Activated CD4-positive, CD25-positive, alpha-beta regulatory T cell treated with anti-CD3 and anti-CD28 coated beads, Interleukin-2, amount 50 U/mL, for 16 hours (primary cell): ENCODE measurements around the gene DCTN2.
"Not testable (repeated sequence)": the region's sequence is repeated elsewhere in the genome, so short reads cannot be mapped to it uniquely, and the experiment has no call there.

Experiments used
- DNase-seq: peaks from one replicate; pipeline ENCODE4 v3.0.0-alpha.2; 2020; ENCODE audit warnings: low read depth, low spot score

The DCTN2 gene

DNA sequence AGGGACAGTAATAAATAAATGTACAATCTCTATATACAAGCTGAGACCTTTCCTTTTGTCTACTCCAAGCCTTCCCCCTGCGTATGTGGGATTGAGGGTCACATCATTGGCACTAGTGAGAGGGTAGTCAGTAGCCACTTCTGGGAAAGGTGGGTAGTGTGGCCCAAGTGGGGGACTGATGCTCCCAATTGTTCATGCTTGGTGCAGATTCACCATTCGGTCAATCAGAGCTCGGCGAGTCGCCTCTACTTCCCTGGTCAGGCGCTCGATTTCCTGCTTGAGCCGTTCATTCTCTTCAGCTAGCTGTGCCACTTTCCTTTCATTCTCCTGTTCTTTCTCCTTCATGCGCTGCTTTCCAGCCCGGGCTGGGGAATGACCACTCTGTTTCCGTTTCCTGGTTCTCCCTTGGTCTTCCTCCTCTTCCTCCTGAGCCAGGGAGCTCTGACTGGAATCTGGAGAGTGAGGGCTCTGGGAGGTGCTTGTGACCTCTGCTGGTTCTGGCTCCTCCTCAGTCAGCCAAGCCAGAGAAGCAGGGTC lies 30.3 kb downstream of the DCTN2 start:
- DNase-seq = no peak

DNA sequence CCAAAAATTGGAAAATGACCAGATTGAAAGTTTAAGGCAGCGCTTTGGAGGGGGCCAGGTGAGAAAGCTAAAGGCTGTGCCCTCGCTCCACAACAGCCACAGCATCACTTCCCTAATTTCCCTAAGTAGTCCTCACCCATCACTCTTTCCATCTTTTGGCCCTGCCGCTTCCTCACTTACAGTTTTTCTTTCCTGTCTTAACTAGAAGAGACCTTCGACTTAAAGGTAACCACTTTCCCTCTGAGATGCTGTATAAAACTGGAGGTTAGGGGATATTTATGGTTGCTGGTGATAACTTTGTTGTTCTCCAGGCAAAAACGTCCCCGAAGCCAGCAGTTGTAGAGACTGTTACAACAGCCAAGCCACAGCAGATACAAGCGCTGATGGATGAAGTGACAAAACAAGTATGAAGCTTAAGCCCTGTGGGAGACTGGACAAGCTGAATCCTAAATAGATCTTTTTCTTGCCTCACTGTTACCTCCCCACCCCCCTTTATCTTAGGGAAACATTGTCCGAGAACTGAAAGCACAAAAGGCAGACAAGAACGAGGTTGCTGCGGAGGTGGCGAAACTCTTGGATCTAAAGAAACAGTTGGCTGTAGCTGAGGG lies 31.0 kb downstream of the DCTN2 start:
- no peak for DNase-seq

DNA sequence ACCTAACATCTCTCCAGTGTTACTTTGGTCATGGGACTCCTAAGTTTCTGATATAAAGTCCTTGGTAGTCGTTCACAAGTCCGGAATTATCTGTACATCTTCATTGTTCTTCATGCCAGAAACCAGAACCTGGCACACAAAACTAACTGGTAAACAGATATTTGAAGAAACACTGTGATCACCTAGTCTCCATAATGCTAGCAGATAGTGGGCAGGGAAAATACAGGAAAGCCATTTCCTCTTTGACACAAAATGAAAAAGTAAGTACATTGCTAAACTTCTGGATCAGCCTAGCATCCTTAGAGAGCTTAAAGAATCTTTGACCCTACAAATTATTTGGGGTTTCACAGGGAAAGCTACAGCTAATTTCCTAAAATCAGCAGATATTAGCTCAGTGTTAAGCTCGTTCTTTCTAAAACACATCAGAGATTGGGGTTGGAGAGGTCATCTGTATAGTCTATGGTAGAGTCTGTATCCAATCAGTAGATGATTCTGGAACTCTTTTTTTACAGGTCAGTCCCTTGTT lies 31.5 kb downstream of the DCTN2 start:
- no peak for DNase-seq

DNA sequence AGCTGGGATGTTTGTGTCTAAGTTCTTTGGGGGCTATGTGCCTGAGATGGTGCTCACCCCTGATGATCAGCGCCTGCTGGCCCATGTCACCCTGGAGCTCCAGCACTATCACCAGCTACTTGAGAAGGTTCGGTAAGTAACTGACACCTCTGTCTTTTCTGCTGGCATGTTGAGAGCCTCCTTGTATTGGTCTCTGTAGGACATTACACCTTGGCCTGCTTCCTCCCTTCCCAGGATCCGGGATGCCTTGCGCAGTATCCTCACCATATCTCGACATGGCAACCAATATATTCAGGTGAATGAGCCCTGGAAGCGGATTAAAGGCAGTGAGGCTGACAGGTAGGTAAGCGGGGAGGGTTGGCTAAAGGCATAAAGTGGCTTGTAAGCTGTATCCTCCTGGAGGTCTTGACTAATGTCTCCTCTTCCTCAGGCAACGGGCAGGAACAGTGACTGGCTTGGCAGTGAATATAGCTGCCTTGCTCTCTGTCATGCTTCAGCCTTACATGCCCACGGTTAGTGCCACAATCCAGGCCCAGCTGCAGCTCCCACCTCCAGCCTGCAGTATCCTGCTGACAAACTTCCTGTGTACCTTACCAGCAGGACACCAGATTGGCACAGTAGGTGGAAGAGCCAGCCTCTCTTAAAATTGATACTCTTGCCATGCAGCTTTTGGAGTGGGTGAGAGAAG lies 32.1 kb downstream of the DCTN2 start:
- no peak for DNase-seq

DNA sequence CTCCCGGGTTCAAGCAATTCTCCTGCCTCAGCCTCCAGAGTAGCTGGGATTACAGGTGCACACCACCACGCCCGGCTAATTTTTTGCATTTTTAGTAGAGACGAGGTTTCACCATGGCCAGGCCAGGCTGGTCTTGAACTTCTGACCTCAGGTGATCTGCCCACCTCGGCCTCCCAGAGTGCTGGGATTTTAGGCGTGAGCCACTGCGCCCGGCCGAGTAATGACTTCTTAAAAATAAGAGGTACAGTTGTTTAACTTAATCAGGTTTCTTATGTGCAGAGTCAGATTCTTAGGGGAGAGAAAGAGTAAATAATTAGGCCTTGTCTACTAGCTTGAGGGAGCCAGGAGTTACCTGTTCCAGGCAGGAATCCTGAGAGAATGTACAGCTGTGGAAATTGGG lies 32.7 kb downstream of the DCTN2 start:
- not testable (repeated sequence) for DNase-seq

DNA sequence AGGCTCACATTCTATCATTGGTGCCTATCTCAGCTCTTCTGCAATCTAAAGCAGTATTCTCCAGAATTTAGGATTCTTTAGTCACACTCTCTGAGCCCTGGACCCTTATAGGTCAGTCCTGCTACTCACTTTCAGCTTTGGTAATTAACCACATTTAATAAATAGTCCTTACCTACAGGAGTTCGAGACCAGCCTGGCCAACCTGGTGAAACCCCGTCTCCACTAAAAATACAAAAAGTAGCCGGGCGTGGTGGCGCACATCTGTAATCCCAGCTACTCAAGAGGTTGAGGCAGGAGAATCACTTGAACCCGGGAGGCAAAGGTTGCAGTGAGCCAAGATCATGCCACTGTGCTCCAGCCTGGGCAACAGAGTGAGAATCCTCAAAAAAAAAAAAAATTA lies 33.3 kb downstream of the DCTN2 start:
- not testable (repeated sequence) for DNase-seq

DNA sequence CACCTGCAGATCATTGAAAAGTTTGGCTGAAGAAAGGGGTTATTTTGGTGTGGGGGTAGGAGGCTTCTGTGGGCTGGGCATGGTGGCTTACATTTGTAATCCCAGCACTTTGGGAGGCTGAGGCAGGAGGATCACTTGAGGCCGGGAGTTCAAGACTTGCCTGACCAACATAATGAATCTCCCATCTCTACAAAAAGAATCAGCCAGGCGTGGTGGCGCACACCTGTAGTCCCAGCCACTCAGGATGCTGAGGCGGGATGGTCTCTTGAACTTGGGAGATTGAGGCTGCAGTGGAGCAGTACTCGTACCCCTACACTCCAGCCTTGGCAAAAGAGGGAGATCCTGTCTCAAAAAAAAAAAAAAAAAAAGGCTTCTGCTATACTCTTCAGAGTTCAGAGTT lies 33.7 kb downstream of the DCTN2 start:
- DNase-seq = no peak

DNA sequence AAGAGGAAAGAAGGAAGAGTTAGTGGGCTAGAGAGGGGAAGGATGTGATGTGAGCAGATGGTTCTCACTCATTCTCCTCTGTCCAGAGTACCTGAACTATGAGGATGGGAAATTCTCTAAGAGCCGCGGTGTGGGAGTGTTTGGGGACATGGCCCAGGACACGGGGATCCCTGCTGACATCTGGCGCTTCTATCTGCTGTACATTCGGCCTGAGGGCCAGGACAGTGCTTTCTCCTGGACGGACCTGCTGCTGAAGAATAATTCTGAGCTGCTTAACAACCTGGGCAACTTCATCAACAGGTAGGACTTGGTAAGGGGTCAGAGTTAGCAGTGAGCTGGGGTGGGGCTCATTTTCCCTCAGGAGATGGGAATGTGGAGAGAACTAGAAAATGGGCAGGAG lies 34.3 kb downstream of the DCTN2 start:
- DNase-seq = no peak

DNA sequence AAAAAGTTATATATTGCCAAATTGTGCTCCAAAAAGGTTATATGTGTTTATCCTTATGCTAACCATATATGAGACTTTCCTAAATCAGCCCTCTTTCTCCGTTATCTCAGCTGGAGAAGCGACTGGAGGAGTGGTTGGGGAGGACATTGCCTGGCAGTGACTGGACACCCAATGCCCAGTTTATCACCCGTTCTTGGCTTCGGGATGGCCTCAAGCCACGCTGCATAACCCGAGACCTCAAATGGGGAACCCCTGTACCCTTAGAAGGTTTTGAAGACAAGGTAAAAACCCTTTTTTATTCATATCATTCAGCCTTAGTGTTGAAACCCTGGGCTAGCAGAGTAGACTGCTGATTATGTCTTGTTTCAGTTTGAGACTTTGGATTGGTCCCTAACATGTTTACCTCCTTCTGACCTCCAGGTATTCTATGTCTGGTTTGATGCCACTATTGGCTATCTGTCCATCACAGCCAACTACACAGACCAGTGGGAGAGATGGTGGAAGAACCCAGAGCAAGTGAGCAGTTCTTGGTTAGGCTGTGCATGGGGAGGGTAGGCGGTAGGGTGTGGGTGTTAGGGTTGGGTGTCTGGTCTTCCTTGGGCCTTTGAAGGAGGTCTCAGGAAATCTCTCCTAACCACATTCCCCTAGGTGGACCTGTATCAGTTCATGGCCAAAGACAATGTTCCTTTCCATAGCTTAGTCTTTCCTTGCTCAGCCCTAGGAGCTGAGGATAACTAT lies 35.2 kb downstream of the DCTN2 start:
- no peak for DNase-seq

DNA sequence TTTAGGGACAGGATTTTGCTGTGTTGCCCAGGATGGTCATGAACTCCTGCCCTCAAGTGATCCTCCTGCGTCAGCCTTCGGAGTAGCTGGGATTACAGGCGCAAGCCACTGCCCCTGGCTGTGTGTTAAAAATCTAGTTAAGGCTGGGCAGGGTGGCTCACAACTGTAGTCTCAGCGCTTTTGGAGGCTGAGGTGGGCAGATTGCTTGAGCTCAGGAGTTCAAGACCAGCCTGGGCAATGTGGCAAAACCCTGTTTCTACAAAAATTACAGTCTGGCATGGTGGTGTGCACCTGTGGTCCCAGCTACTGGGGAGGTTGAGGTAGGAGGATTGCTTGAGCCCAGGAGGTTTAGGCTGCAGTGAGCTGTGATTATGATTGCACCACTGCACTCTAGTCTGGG lies 35.8 kb downstream of the DCTN2 start:
- no peak for DNase-seq

DNA sequence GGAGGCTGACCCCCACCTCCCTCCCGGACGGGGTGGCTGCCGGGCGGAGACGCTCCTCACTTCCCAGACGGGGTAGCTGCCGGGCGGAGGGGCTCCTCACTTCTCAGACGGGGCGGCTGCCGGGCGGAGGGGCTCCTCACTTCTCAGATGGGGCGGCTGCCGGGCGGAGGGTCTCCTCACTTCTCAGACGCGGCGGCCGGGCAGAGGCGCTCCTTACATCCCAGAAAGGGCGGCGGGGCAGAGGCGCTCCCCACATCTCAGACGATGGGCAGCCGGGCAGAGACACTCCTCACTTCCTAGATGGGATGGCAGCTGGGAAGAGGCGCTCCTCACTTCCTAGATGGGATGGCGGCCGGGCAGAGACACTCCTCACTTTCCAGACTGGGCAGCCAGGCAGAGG lies 39.2 kb downstream of the DCTN2 start:
- DNase-seq = not testable (repeated sequence)

DNA sequence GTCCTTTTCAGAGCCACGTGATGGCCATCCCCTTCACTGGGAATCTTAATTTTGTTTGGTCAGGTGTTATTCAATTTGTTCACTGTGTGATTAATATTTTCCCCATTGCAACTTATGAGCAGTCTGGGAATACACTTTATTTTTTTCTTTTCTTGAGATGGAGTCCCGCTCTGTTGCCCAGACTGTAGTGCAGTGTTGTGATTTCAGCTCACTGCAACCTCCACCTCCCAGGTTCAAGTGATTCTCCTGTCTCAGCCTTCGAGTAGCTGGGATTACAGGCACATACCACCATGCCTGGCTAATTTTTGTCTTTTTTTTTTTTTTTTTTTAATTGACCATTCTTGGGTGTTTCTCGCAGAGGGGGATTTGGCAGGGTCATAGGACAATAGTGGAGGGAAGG lies 40.5 kb downstream of the DCTN2 start:
- not testable (repeated sequence) for DNase-seq

DNA sequence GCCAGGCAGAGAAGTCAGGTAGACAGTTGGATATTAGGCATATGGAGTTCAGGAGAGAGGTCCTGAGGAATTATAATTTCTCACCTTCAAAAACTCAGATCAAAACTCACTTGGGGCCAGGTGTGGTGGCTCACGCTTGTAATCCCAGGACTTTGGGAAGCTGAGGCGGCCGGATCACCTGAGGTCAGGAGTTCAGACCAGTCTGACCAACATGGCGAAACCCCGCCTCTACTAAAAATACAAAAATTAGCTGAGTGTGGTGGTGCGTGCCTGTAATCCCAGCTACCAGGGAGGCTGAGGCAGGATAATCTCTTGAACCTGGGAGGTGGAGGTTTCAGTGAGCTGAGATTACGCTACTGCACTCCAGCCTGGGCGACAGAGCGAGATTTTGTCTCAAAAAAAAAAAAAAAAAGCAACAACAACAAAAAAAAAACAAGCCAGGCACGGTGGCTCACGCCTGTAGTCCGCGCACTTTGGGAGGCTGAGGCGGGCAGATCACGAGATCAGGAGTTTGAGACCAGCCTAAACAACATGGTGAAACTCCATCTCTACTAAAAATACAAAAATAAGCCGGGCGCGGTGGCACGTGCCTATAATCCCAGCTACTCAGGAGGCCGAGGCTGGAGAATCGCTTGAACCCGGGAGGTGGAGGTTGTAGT lies 44.6 kb downstream of the DCTN2 start:
- not testable (repeated sequence) for DNase-seq

DNA sequence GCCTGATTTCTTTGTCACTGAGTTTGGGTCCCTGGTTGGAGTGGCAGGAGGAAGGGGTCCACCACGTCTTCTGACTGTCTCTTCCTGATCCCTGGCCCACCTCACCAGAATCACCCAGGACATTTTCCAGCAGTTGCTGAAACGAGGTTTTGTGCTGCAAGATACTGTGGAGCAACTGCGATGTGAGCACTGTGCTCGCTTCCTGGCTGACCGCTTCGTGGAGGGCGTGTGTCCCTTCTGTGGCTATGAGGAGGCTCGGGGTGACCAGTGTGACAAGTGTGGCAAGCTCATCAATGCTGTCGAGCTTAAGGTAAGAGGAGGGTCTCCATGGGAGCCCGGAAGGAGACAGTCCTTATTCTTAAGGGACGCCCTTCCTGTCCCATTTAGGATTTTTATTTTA lies 46.8 kb downstream of the DCTN2 start:
- no peak for DNase-seq

DNA sequence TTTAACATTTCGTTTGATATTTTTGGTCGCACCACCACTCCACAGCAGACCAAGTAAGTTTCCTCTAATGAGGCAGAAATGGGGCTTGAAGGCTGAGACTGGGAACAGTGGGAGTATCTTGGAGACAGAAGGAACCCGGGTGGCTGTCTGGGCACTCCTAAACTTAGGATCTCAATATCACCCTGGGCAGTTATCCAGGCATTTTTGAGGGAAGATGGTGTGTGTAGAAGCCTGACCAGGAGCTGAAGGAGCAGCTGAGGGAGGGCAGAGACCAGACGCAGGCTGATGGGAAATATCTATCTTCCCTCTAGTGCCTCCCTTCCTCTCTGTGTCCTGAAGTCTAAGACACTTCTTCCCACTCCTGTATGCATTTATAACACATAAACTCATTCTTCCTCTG lies 48.4 kb downstream of the DCTN2 start:
- no peak for DNase-seq

DNA sequence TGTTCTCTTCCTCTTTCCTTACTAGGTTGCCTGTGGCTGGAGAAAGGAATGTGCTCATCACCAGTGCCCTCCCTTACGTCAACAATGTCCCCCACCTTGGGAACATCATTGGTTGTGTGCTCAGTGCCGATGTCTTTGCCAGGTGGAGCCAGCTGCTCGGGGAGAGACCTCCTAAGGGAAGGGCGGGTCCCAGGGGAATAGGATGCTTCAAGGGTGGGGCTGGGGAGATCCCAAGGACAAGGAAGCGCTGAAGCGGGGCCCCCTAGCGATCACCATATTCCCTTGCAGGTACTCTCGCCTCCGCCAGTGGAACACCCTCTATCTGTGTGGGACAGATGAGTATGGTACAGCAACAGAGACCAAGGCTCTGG lies 48.9 kb downstream of the DCTN2 start:
- no peak for DNase-seq

DNA sequence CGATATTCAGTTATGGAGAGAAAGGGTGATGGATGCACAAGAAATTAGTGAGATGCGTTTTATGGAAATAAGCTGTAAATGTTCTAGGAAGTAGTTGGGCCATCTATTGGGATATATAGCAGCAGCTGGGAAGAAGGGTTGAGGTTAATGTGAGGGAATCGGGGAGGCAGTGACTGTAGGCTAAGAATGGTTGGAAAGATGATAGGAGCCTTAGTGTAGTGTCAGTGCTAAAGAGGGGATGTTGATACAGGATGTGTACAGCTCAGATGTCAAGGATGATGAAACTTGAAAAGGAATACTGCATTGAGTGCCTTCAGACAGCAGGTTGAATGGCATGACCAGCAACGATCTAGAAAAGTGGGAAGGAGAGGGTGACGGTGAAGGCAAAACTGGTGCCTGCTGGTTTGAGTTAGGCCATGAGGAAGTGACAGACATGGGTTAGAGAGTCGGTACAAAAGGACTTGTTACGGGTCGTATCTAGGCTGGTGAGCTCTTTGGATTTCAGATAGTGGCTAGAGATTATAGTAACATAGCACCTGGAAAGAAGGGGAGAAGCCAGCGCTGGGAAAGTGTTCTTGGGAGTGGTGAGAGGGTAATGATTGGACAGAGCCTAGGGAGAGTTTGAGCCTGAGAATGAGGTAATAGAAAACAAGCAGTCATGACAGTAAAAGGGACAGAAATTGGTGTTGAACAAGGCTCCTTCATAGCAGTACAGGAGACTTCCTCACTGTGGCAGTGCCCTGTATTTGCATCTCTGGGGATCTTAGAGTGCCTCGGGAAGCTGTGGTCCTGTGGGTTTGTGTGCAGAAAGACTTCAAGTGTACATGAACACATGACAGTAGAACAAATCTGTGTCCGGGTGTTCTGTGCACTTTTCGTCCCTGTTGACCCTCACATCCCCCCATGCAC lies 49.5 kb downstream of the DCTN2 start:
- no peak for DNase-seq

DNA sequence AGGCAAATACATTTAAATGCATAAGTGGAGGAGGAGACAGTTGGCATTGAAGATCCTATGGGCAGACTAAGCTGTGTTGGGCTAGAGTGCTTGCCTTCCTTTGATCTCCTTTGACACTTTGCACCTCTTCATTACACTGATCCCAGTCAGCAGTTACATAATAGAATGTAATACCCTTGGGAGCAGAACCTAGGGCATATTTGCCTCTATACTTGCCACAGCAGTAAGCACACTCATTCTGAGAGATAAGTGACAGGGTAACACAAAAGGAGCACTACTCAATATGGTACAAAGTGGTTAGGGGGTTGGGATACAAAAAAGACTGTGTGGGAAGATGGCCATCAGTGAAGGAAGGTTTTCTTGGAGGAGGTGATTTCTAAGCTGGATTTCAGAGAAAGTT lies 50.2 kb downstream of the DCTN2 start:
- no peak for DNase-seq

DNA sequence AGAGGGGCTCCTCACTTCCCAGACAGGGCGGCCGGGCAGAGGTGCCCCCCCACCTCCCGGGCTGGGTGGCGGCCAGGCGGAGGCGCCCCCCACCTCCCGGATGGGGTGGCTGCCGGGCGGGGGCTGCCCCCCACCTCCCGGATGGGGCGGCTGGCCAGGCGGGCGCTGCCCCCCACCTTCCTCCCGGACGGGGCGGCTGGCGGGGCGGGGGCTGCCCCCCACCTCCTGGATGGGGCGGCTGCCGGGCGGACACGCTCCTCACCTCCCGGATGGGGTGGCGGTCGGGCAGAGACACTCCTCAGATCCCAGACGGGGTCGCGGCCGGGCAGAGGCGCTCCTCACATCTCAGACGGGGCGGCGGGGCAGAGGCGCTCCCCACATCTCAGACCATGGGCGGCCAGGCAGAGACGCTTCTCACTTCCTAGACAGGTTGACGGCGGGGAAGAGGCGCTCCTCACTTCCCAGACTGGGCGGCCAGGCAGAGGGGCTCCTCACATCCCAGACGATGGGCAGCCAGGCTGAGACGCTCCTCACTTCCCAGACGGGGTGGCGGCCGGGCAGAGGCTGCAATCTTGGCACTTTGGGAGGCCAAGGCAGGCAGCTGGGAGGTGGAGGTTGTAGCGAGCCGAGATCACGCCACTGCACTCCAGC lies 51.8 kb downstream of the DCTN2 start:
- not testable (repeated sequence) for DNase-seq
